OCI-LY3 (cell line): ENCODE data around the gene KDSR.
A peak's percentile ranks its signal among the peaks of the same experiment; 100 is the strongest.

Experiments used
- H2AFZ ChIP-seq: fragments of 200-600, 300-600 bp; shearing (Covaris generic); 2 replicates; pipeline ENCODE4 v1.6.0; 2014; ENCODE audit warnings: antibody characterized with exemption, low read depth, low read length
- H3K27ac ChIP-seq: fragments of 200-600, 300-600 bp; sonication (generic); 2 replicates; pipeline ENCODE4 v1.5.1; 2014; ENCODE audit warnings: mild to moderate bottlenecking, low read length, moderate library complexity, mixed read lengths
- H3K27me3 ChIP-seq: fragments of 200-600, 300-600 bp; sonication (generic); 2 replicates; pipeline ENCODE4 v1.6.1; 2014; ENCODE audit warnings: low read depth, low read length, mixed read lengths
- H3K36me3 ChIP-seq: fragments of 200-600, 300-600 bp; sonication (generic); replicated peaks from 2 replicates; pipeline ENCODE3; 2014; ENCODE audit warnings: low read depth, low read length, mixed read lengths
- H3K4me1 ChIP-seq: fragments of 300-600, 200-600 bp; sonication (generic); 2 replicates; pipeline ENCODE4 v1.6.1; 2014; ENCODE audit warnings: low read length, mixed read lengths
- H3K4me2 ChIP-seq: fragments of 200-600, 300-600 bp; sonication (generic); 2 replicates; pipeline ENCODE4 v1.6.1; 2014; ENCODE audit warnings: low read length, mixed read lengths
- H3K4me3 ChIP-seq: fragments of 300-600, 200-600 bp; sonication (generic); 2 replicates; pipeline ENCODE4 v1.5.1; 2014; ENCODE audit warnings: antibody characterized with exemption, mild to moderate bottlenecking, low read length, moderate library complexity
- H3K79me2 ChIP-seq: fragments of 300-600, 200-600 bp; shearing (Covaris generic); 2 replicates; pipeline ENCODE4 v1.6.1; 2014; ENCODE audit warnings: mild to moderate bottlenecking, low read length, mixed read lengths
- H3K9ac ChIP-seq: fragments of 300-600, 200-600 bp; shearing (Covaris generic); 2 replicates; pipeline ENCODE4 v1.6.0; 2014; ENCODE audit warnings: mild to moderate bottlenecking, low read length, moderate library complexity
- H3K9me3 ChIP-seq: fragments of 200-600, 300-600 bp; shearing (Covaris generic); 2 replicates; pipeline ENCODE4 v1.6.1; 2014; ENCODE audit warnings: low read length, mixed read lengths; ENCODE audit not compliant: insufficient read depth
- H4K20me1 ChIP-seq: fragments of 200-600, 300-600 bp; sonication (generic); 2 replicates; pipeline ENCODE4 v1.6.1; 2016; ENCODE audit warnings: low read length, mixed read lengths; ENCODE audit not compliant: insufficient read depth
- EZH2phosphoT487 ChIP-seq: fragments of 200-600 bp; shearing (Covaris generic); IDR thresholded peaks from 2 replicates; pipeline ENCODE4 v1.6.1; 2018; ENCODE audit warnings: antibody characterized with exemption, mixed run types, low read depth
- TF ChIP-seq, protein P1 (sequence below): fragments of 200-600, 300-600 bp; sonication (generic); IDR thresholded peaks from 2 replicates; pipeline ENCODE4 v1.5.1; 2014; ENCODE audit warnings: antibody characterized with exemption, low read length, low read depth

Gene KDSR

GRCh38 chr18:63284827-63285733, 81.9 kb downstream of the KDSR start:
- Histone ChIP-seq H3K4me1 (peaks cover 81% of the 10 kb centered on the region), H3K27ac (peak overlapping the region; percentile 83), H3K4me3 (peak overlapping the region; percentile 63), H3K9me3 (no peaks in the 10 kb centered on the region), H3K79me2 (peaks cover 100% of the 10 kb centered on the region), H2AFZ (no peak overlapping the region), H3K4me2 (peak overlapping the region; percentile 83), H4K20me1 (peaks cover 88% of the 10 kb centered on the region), H3K27me3 (no peaks in the 10 kb centered on the region), H3K36me3 (peaks cover 71% of the 10 kb centered on the region), H3K9ac (peak overlapping the region; percentile 55)
- TF ChIP-seq EZH2phosphoT487, result no peak
- TF ChIP-seq, protein P1, sequence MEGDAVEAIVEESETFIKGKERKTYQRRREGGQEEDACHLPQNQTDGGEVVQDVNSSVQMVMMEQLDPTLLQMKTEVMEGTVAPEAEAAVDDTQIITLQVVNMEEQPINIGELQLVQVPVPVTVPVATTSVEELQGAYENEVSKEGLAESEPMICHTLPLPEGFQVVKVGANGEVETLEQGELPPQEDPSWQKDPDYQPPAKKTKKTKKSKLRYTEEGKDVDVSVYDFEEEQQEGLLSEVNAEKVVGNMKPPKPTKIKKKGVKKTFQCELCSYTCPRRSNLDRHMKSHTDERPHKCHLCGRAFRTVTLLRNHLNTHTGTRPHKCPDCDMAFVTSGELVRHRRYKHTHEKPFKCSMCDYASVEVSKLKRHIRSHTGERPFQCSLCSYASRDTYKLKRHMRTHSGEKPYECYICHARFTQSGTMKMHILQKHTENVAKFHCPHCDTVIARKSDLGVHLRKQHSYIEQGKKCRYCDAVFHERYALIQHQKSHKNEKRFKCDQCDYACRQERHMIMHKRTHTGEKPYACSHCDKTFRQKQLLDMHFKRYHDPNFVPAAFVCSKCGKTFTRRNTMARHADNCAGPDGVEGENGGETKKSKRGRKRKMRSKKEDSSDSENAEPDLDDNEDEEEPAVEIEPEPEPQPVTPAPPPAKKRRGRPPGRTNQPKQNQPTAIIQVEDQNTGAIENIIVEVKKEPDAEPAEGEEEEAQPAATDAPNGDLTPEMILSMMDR, result no peak

DNA sequence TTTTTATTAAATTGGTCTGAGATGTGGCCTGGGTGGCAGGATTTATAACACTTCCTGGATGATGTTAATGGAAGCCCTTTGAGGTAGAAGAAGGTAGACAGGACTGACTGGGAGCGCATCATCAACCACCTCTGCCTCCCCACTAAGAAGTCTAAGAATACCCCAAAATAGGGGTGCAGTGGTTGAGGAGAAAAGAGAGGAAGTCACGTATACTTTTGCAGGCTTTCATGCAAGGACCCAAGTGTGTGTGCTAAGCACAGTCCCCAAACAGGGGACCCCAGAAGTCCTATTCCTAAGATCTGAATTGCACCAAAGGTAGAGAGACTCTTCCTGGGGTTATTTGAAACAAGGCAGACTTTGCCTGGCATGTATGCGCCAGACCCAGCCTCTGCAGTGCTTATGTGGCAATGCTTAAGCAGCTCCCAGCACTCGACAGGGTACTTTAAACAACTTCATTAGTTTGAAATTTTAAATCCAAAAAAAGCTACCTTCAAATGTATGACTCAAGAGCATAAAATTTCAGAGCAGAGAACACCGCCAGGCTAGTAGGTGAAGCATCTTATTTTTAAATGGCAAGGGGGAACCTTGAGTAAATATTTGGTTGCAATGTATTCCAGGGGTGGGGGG, 82.7 kb downstream of the KDSR start:
- peaks cover 100% of the 10 kb centered on the region for H3K79me2 ChIP-seq

DNA sequence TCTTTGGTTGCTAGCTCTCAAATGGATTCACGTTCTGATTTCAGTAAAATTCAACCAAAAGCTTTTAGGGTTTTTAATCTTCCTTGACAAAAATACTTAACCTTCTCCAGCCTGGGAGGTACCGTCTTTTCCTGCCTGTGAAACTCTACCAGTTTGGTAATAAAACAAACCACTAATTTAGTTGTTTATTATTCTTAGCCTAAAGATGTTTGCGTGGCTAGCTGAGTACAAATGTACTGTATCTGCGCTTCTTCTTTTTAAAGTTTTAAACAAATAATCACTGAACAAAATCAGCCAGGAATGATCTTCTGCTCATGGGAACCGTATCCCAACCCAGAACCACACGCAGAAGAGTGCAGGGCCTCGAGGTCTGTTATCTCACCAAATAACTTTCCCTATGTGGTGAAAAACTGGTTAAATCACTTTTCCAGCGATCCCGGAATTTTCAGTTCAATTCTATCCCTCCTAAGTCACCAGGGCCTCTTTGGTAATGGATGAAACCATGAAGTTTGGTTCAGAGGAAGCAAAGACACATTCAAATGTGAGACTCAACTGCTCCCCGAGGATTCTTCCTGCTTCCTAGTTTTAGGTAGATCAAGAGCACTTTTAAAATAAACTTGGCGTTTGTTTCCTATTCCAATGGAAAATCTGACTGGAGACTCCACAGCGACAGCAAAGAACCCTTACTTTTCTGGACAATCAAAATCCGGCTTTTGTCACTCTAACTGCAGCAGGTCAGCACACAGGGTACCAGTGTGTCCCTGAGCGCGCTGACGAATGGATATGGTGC, 83.5 kb downstream of the KDSR start:
- Histone ChIP-seq H3K36me3 (peaks cover 72% of the 10 kb centered on the region), H3K9ac (no peak overlapping the region), H3K4me1 (peaks cover 80% of the 10 kb centered on the region), H2AFZ (no peak overlapping the region), H3K9me3 (no peaks in the 10 kb centered on the region), H3K4me2 (peak overlapping the region; percentile 83), H4K20me1 (peaks cover 91% of the 10 kb centered on the region), H3K79me2 (peaks cover 100% of the 10 kb centered on the region), H3K27me3 (no peaks in the 10 kb centered on the region), H3K27ac (no peak overlapping the region), H3K4me3 (no peak overlapping the region)
- no peak for TF ChIP-seq EZH2phosphoT487
- TF ChIP-seq, protein P1, result no peak

More for the DNA sequence above, 82.7 kb downstream of the KDSR start:
- Histone ChIP-seq H3K9me3 (no peaks in the 10 kb centered on the region), H3K4me3 (peak overlapping the region; percentile 63; the same call in 1 of the 2 replicates), H3K4me2 (peak overlapping the region; percentile 83), H4K20me1 (peaks cover 91% of the 10 kb centered on the region), H3K36me3 (peaks cover 71% of the 10 kb centered on the region), H3K9ac (peak overlapping the region; percentile 55), H2AFZ (no peak overlapping the region), H3K27ac (peak overlapping the region; percentile 83; the same call in 1 of the 2 replicates), H3K4me1 (peaks cover 80% of the 10 kb centered on the region), H3K27me3 (no peaks in the 10 kb centered on the region)
- no peak for TF ChIP-seq EZH2phosphoT487
- TF ChIP-seq, protein P1, result no peak

DNA sequence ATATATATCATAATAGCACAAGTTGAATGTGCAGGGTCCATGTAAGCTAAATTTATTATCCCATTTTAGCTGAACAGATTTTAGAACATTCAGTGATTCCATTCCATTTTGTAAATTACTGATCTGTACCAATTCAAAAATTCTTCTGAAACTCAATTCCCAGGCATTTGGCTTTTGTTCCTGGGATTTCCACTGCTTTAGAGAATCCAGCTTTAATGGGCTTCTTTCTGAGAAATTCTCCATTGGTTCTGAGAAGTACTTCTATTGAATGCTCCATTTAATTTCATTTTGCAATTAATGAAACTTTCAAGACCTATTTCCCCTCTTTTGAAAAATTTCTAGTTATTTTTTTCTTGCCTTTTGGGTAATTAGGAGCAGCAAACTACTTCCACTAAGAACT, 84.2 kb downstream of the KDSR start:
- no peak overlapping the region for H3K4me3 ChIP-seq
- no peak overlapping the region for H2AFZ ChIP-seq
- H3K4me2 ChIP-seq, result no peak overlapping the region
- H3K27ac ChIP-seq, result no peak overlapping the region
- TF ChIP-seq, protein P1, result no peak
- TF ChIP-seq EZH2phosphoT487, result no peak
- H3K36me3 ChIP-seq, result peaks cover 73% of the 10 kb centered on the region
- no peaks in the 10 kb centered on the region for H3K9me3 ChIP-seq
- H4K20me1 ChIP-seq, result peaks cover 91% of the 10 kb centered on the region
- H3K79me2 ChIP-seq, result peaks cover 100% of the 10 kb centered on the region
- H3K4me1 ChIP-seq, result peaks cover 80% of the 10 kb centered on the region
- no peak overlapping the region for H3K9ac ChIP-seq
- H3K27me3 ChIP-seq, result no peaks in the 10 kb centered on the region
